ENCODE measurements around the gene SRCIN1.

- TF ChIP-seq, protein P1, sequence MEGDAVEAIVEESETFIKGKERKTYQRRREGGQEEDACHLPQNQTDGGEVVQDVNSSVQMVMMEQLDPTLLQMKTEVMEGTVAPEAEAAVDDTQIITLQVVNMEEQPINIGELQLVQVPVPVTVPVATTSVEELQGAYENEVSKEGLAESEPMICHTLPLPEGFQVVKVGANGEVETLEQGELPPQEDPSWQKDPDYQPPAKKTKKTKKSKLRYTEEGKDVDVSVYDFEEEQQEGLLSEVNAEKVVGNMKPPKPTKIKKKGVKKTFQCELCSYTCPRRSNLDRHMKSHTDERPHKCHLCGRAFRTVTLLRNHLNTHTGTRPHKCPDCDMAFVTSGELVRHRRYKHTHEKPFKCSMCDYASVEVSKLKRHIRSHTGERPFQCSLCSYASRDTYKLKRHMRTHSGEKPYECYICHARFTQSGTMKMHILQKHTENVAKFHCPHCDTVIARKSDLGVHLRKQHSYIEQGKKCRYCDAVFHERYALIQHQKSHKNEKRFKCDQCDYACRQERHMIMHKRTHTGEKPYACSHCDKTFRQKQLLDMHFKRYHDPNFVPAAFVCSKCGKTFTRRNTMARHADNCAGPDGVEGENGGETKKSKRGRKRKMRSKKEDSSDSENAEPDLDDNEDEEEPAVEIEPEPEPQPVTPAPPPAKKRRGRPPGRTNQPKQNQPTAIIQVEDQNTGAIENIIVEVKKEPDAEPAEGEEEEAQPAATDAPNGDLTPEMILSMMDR (IDR thresholded peaks at IDR 0.05) = no peak
- no peak for TF ChIP-seq EP300 (IDR thresholded peaks at IDR 0.05)
Observed at GRCh38 chr17:38543403-38544174, 62.2 kb downstream of the SRCIN1 start.
